Nephron progenitor cell (in vitro differentiated cells): ENCODE data around the gene TLR1.
A peak's percentile ranks its signal among the peaks of the same experiment; 100 is the strongest.
"Not testable (repeated sequence)": the region's sequence is repeated elsewhere in the genome, so short reads cannot be mapped to it uniquely, and the experiment has no call there.

Experiments
- DNase-seq: peaks from one replicate; pipeline ENCODE4 v3.0.0; 2021
- H3K27ac Mint-ChIP-seq: 2 replicates; pipeline ENCODE4 v1.8.0; 2021; ENCODE audit warnings: mild to moderate bottlenecking, moderate library complexity, mixed read lengths
- H3K27me3 Mint-ChIP-seq: 2 replicates; pipeline ENCODE4 v1.8.0; 2021; ENCODE audit warnings: mild to moderate bottlenecking, low read depth, mixed read lengths; ENCODE audit not compliant: poor library complexity
- H3K36me3 Mint-ChIP-seq: 2 replicates; pipeline ENCODE4 v1.8.0; 2021; ENCODE audit warnings: low read depth, mixed read lengths
- H3K4me1 Mint-ChIP-seq: 2 replicates; pipeline ENCODE4 v1.8.0; 2021; ENCODE audit warnings: mixed read lengths
- H3K4me3 Mint-ChIP-seq: 2 replicates; pipeline ENCODE4 v1.8.0; 2021; ENCODE audit warnings: mild to moderate bottlenecking, moderate library complexity, mixed read lengths
- H3K9me3 Mint-ChIP-seq: 2 replicates; pipeline ENCODE4 v1.8.0; 2021; ENCODE audit warnings: mild to moderate bottlenecking, moderate library complexity, mixed read lengths
- CTCF ChIP-seq: fragments of 200-600 bp; sonication (generic); IDR thresholded peaks from 2 replicates; pipeline ENCODE4 v1.5.0; 2021; ENCODE audit warnings: antibody characterized with exemption

Gene TLR1

GRCh38 chr4:38784141-38784540 lies 20.4 kb downstream of the TLR1 start:
- no peak for TF ChIP-seq CTCF
- Mint-ChIP-seq H3K9me3 (no peaks in the 10 kb centered on the region), H3K4me1 (peaks cover 5% of the 10 kb centered on the region), H3K27me3 (peaks cover 12% of the 10 kb centered on the region), H3K36me3 (no peaks in the 10 kb centered on the region), H3K4me3 (no peak overlapping the region), H3K27ac (no peak overlapping the region)
- DNase-seq, result no peak

GRCh38 chr4:38783109-38783460 lies 21.5 kb downstream of the TLR1 start:
- Mint-ChIP-seq H3K4me3 (no peak overlapping the region), H3K27me3 (peaks cover 10% of the 10 kb centered on the region), H3K36me3 (no peaks in the 10 kb centered on the region), H3K9me3 (no peaks in the 10 kb centered on the region), H3K27ac (no peak overlapping the region), H3K4me1 (peaks cover 5% of the 10 kb centered on the region)
- TF ChIP-seq CTCF, result no peak
- no peak for DNase-seq

GRCh38 chr4:38782452-38783108 lies 22.0 kb downstream of the TLR1 start, which contains the start of gene TLR10:
TLR10 (minus strand) TSS chr4:38782990; CDS start chr4:38775590, 7,400 bp downstream.
- Mint-ChIP-seq H3K4me1 (peaks cover 5% of the 10 kb centered on the region), H3K36me3 (no peaks in the 10 kb centered on the region), H3K9me3 (no peaks in the 10 kb centered on the region), H3K27me3 (peaks cover 8% of the 10 kb centered on the region), H3K27ac (no peak within 1 kb of the TSS), H3K4me3 (no peak within 1 kb of the TSS)
- peak; percentile 44 for DNase-seq
- TF ChIP-seq CTCF, result peak; percentile 77

GRCh38 chr4:38781854-38782261 lies 22.7 kb downstream of the TLR1 start:
- Mint-ChIP-seq H3K9me3 (peaks cover 5% of the 10 kb centered on the region), H3K36me3 (peaks cover 5% of the 10 kb centered on the region), H3K4me1 (peaks cover 5% of the 10 kb centered on the region), H3K27ac (no peak overlapping the region), H3K4me3 (no peak overlapping the region), H3K27me3 (peaks cover 11% of the 10 kb centered on the region)
- no peak for TF ChIP-seq CTCF
- DNase-seq, result no peak

- H3K4me3 Mint-ChIP-seq, result no peak overlapping the region
- H3K9me3 Mint-ChIP-seq, result peaks cover 6% of the 10 kb centered on the region
- no peak for TF ChIP-seq CTCF
- H3K27ac Mint-ChIP-seq, result no peak overlapping the region
- H3K36me3 Mint-ChIP-seq, result peaks cover 5% of the 10 kb centered on the region
- peaks cover 5% of the 10 kb centered on the region for H3K4me1 Mint-ChIP-seq
- no peak for DNase-seq
- peaks cover 14% of the 10 kb centered on the region for H3K27me3 Mint-ChIP-seq
These were observed 23.6 kb downstream of the TLR1 start for GRCh38 chr4:38780833-38781484.

GRCh38 chr4:38779790-38780189 lies 24.8 kb downstream of the TLR1 start:
- H3K9me3 Mint-ChIP-seq, result peaks cover 6% of the 10 kb centered on the region
- DNase-seq, result no peak
- H3K27ac Mint-ChIP-seq, result no peak overlapping the region
- H3K4me1 Mint-ChIP-seq, result peaks cover 5% of the 10 kb centered on the region
- H3K4me3 Mint-ChIP-seq, result no peak overlapping the region
- peaks cover 5% of the 10 kb centered on the region for H3K36me3 Mint-ChIP-seq
- peaks cover 14% of the 10 kb centered on the region for H3K27me3 Mint-ChIP-seq
- no peak for TF ChIP-seq CTCF

- H3K9me3 Mint-ChIP-seq, H3K27ac Mint-ChIP-seq, H3K4me1 Mint-ChIP-seq, H3K4me3 Mint-ChIP-seq, H3K36me3 Mint-ChIP-seq, DNase-seq: not testable (repeated sequence)
- H3K27me3 Mint-ChIP-seq, result peaks cover 11% of the 10 kb centered on the region
These were observed 26.7 kb downstream of the TLR1 start for GRCh38 chr4:38777925-38778324.
